Dermis blood vessel endothelial cell (primary cell): ENCODE data around the gene SLC6A15. TPM values are rescaled to one million over a fixed set of nuclear protein-coding genes. Genes with fewer than 3 reads are reported as not detected.

Source experiments
- DNase-seq: peaks from one replicate; pipeline ENCODE4 v3.0.0; 2010
- total RNA-seq: library from RNA; depleted of rRNA; stranded (reverse); fragments of >200 nt; gene quantifications from 2 replicates; pipeline ENCODE4 v1.2.3, GENCODE V29; 2014

Gene SLC6A15
- total RNA-seq, 1 donor from 2014 or later = 2.2 TPM

DNA sequence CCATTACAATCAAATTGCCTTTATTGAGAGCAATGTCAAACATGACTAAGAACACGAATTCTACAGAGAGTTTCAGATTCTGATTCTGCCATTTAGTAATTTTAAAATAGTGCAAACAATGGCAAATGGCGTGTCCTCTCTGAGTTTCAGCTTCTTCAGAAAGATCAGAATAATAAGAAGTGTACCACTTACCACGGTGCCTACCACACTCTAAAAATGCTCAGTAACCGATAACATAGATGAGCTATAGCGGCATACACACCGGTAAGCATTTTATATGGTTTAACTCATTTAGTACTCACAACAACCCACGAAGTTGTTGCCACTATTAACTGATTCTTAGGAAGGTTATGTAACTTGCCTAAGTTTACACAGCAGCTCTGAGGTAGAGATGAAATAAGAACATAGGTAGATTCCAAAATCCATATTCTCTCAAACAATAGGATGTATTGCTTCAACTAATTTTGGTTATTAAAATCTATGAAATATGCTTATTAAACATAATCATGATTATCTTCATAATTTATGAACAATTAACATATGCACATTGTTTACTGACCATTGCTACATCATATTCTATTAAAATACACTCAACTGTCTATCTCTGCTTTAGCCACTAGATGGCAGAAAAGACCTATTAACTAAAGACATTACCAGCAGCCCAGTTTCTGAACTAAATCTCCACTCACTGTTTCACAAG lies 38.3 kb downstream of the SLC6A15 start:
- peak; percentile 72 for DNase-seq

DNA sequence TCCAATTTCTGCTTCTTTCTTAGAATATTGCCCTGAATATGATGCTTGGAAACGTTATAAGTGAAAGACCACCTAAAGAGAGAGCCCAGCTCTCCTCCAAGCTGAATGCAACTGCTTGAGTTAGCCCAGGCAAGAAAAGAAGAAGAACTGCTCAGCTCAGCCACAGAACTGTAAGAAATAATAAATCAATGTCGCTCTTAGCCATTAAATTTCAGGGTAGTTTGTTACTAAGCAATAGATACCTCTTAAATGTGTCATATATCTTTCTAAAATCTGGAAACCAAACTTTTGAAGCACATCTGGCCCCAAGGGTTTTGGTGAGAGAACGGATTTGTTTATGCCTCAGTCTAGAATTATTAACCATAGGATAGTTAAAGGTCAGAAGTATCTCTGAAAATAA lies 50.4 kb downstream of the SLC6A15 start:
- DNase-seq = no peak

DNA sequence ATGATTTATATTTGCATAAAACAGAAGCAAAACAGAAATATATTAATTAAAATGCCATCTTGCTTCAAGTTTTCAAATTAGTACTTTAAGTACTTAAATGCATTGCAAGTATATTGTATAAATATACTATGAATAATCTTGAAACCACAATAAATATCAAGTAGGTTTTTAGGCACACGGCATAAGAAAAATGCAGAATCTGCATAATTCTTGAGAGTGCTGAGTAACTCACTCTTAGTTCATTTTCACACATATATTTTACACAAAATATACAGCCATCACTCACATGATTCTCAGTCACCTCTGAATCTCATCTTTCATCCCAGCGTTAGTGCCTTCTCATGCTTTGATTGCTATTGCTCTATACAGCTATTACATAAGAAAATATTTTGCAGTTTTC lies 51.9 kb downstream of the SLC6A15 start:
- no peak for DNase-seq

DNA sequence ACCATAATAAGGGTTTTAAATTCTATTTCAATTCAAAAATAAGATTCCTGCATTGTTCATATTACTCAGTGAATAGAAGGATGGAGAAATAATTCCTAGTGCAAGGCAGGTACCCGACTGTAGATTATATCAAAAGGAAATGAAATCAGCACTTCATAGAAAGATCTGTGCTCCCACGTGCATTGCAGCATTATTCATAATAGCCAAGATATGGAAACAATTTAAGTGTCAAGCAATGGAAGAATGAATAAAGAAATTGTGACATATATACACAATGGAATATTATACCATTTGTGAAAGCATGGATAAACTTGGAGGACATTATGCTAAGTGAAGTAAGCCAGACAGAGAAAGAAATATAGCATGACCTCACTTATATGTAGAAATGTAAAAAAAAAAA lies 53.8 kb downstream of the SLC6A15 start:
- DNase-seq = no peak

DNA sequence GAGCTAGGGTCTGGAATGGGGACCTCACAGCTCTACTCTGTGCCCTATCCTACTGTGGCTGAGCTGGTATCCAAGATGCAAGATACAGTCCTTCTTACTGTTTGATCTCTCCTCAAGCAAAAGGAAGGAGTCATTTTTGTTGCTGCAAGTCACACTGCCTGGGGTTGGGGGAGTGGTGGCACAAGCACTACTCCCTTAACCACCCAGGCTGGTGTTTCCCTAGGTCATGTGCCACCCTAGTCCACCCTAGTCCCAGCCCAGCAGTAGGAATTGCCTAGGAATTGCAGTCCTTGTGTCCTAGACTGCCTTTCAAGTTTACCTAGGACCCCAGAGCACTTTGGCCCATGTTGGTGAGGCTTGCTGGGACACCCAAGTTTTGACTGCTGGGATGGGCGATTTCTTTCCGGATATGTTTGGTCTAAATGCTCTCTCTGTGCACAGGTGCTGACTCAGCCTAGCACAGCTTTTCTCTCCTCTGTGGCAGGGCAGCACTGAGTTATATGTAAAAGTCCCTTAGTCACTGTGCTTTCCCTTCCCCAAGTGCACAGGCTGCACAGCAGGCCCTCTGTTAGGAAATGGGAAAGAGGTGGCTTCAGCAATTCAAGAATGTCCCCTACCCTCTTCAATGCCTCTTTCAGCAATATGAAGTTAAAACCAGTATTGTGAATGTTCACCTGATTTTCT lies 54.9 kb downstream of the SLC6A15 start:
- DNase-seq = no peak

DNA sequence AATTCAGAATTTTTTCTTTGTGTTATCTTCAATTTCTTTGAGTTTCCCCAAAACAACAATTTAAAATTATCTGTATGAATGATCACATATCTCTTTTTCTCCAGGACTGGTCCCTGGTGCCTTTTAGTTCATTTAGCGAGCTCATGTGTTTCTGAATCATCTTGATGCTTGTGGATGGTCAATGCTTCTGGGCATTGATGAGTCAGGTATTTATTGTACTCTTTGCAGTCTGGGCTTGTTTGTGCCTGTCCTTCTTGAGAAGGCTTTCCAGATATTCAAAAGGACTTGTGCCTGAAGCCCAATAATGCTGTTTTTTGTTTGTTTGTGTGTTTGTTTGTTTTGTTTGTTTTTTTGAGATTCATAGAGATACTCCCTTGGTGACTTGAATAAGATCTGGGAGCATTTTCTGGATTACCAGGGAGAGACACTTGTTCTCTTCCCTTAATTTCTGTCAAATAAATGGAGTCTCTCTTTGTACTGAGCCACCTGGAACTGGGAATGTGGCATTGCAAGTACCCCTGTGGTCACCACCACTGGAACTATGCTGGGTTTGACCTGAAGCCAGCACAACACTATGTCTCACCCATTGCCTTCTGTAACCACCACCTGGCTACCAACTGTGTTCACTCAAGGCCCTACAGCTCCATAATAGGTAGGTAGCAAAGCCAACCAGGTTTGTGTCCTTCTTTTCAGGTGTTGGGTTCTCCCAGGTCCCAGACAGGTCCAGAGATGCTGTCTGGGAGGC lies 56.3 kb downstream of the SLC6A15 start:
- no peak for DNase-seq

DNA sequence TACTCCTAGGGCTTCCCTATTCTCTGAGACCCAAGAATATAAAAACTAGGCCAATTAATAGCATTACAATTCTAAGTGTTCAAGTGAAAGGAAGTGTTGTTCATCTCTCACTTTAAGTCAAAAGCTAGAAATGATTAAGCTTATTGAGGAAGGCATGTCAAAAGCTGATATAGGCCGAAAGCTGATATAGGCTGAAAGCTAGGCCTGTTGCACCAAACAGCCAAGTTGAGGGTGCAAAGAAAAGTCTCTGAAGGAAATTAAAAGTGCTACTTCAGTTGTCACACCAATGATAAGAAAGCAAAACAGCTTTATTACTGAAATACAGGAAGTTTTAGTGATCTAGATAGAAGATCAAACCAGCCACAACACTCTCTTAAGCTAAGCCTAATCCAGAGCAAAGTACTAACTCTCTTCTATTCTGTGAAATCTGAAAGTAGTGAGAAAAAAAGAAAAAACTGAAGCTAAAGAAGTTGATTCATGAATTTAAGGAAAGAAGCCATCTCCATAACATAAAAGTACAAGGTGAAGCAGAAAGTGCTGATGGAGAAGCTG lies 68.9 kb downstream of the SLC6A15 start:
- DNase-seq = no peak

DNA sequence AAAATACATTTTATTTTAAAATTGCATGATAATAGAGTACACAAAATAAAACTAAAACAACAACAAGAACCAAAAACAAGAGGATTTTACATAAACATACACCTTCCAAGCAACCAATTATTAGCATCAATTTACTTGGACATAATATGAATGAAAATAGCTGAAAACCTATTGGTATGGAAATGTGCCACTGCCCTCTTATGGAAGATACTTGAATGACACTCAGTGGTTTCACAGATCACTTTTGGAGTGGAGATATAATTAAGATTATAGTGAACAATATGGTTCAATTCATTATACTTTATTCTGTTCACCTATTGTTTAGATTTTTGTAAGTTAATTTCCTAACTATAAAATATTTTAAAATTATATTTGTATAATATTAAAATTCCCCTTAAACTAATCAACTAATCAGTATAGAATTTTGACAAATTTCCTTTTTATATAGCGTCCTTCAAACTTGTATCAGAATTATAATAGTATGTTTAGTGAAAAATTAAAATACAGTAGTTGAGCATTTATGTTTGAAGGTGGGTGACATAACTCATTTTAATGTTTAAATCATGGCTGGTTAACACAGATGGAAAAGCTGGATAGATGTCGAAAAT lies 70.1 kb downstream of the SLC6A15 start:
- DNase-seq = peak; percentile 62

DNA sequence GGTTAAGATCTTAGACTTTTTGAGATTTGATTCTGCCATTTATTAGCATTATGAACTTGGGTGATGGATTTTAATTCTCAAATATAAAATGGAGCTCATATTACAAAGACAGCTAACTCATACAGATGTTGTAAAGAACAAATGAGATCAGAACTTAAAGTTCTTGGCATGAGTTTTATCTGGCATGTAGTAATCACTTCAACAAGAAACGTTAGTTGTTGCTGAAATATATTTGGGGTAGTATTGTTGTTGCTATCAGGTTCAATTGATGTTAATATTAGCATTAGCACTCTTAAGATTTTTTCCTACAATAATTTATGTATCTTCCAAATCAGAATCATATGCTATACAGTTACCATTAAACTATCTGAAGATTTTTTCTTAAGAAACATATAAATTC lies 71.0 kb downstream of the SLC6A15 start:
- no peak for DNase-seq

DNA sequence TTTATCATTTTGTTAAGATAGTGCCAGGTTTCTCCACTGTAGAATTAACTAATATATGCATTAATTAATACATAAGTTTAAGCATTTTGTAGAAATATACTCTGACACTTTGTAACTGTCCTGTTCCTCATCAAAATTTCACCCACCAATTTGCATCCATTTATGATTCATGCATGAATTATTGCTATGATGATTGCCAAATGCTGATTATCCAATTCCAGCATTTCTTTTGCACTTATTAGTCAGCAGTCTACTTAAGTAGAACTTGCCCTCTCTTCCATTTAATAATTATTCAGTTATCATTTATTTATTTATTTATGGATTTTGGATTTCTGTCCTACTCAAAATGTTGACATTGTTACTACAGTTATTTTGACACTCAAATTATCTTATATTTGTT lies 72.2 kb downstream of the SLC6A15 start:
- DNase-seq = no peak

DNA sequence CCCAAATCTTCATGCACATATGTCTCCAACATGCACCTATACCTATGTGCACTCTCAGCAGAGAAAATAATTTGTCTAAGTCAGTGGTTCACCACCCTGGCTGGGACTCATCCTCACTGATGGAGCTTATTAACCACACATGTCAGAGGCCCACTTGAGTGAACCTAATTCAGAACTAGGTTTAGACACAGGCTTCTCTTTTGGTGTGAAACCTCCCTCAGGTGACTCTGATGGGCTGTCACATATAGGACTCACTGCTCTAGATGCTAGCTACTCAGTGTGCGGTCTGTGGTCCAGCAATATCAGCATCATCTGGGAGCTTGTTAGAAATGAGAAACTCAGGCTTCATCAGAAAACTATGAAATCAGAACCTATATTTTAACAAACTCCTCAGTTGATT lies 85.7 kb downstream of the SLC6A15 start:
- DNase-seq = no peak

DNA sequence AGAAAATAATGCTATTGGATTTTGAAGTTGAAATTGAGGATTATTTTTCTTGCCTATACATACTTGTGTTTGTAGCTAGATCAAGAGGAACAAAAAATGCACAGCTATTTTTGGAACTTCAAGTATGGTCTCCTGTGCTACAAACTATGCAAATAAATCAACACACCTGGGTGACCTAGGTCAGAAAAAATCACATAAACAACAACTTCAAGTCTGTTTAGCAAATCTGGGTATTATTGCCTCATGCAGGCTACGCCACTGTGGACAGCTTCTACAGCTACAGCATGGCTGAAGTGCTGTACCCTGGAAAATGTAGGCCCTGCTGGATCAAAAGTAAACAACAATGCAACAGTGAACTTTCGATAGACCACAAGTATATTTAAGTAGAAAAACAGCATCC lies 87.5 kb downstream of the SLC6A15 start:
- no peak for DNase-seq

DNA sequence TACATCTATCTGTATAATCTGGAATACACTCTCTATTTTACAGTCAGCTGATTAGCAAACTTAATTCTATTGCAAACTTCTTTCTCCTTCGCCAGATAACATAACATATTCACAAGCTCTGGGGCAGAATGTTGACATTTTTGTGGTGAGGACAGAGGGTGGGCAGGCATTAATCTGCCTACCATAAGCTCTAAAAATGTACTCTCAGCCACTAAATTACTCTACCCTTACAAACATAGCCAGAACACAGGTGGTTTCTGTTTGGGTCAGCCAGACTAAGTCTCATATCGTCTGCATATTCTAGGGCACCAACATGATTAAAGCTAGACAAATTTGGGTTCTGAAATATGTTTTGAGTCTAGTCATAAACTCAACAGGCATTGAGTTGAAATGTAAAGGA lies 90.1 kb downstream of the SLC6A15 start:
- DNase-seq = no peak

DNA sequence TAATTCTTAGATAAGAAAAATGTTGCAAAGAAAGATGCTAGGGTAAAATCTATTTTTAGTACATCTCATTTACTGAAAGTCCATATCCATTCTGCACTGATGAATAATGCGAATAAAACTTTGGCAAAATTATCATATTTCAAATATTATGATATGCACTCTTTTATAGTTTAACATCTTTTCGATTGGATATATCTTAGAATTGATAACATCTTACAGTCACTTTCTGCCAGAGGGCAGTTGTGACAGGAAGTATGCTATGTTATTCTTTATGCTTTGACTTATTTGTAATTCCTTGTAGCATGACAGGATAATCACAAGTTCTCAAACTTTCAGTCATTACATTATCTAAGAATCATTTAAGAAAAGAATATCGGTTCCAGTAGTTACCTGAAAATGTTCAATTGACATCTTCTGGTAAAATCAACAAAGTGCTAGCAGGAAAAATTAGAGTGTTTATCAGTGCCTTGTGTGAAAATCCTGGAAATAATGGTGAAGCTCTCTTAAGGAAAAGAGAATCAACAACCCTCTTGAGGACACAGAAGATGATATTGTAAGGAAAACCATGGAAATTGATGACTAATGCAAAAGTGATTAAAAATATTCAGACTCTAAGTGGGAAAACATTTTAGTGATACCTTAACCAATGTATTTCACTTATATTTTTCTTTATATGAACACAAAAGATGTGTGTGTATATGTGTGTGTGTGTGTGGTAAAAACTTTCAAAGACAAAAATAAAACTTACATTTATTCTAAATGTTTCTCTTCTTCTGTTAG lies 95.5 kb downstream of the SLC6A15 start:
- DNase-seq = no peak

DNA sequence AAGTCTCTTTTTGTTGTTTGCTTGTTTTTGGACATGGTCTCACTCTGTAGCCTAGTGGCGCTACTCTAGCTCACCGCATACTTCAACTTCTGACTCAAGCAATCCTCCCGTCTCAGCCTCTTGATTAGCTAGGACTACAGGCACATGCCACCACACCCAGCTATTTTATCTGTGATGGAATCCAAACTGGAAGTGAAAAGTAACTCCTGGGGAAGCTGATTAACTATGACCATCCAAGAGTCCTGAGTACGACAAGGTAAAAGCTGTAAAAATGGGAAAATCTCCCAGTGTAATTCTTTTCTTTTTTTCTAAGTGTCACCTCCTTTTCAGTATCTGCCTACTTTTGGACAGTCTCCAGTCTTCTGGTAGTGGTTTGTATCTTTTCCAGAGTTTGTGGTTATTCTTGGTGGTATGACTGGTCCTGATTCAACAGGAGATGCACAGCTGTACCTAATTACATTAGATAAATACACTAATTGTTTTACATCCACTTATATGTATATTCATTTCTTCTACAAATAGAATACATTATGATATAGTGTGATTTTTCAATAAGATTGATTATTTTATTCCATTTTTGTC lies 97.8 kb downstream of the SLC6A15 start:
- DNase-seq = no peak

DNA sequence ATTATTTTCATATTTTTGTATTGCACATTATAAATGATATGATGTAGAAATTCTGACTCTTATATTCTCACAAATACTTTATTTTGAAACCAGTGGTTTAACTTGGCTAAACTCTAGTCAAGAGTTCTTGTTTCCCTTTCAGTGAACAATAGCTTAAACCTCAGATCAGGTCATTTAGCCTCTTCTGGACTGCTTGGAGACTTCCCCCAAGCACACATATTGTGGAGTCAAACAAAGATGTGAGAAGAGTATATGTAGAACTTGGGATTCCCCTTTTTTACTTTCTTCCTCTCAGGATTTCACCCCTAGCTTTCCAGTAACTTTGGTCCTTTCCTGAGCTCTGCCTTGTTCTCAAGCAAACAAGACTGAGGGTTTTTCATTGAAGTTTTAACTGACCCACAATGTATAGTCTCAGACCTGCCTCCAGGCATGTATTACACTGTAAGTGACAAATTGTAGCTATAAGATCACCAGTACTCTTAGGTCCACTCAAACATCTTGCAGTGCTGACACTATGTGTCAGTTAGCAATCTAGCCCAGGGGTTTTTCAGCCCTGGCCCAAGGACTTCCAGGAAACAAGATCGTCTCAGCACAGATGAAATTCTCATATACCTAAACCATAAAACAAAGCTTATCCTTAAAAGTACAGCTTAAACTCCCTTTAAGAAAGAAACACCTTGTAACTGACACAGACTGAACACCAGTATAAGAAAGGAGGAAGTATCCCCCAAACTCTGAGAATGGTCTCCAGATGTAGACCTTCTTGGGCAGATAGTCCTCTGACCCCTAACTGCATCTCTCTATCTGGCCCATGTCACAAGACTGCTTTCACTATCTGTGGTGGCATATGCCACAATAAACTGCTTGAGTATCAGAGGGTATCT lies 98.6 kb downstream of the SLC6A15 start:
- DNase-seq = no peak

DNA sequence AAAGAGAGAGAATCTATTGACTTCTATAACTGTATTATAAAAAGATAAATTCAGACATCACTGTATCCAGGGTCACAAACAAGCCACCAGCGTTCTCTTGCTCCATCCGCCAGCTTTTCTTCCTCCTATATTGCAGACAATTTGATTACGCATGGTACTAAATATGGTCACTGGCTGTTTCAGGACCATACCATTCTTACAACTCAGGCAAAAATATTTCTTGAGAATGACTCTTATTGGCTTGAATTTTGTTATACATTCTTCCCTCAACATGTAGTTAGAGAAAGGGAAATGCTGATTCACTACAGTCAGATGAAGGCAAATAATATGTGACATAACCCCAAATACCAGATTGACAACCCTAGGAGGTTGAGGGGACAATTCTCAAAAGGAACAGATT lies 101.3 kb downstream of the SLC6A15 start:
- no peak for DNase-seq

DNA sequence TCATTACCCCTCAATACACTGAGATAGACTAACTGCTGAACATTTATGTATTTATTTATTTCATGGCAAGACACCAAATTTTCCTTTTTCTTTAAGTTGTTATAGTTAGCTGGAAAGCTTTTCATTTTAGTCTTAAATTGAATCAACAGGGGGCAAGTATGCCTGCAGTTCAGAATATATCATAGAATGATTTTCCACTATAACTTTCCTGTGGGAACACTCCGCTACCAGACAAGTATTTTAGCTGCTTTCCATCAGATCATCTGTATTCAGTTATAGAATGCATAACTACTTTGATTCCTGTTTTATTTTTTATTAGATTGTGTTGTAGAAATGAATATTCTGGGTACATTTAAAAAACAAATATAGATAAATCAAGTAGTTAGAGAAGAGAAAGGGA lies 102.0 kb downstream of the SLC6A15 start:
- no peak for DNase-seq
